SK-MEL-5 (cell line): ENCODE data around the gene GLOD5. TPM values are rescaled to one million over a fixed set of nuclear protein-coding genes. Genes with fewer than 3 reads are reported as not detected.

ENCODE experiments used
- DNase-seq: peaks from one replicate; pipeline ENCODE4 v3.0.0-alpha.2; 2016; ENCODE audit warnings: low read depth, low spot score
- in situ Hi-C: cut with HindIII; loops from 2 replicates; pipeline ENCODE4 v1.10.0; 2016; ENCODE audit warnings: low sequenced_read_pairs, high pct_unique_total_duplicates, low pct_unique_long_range_greater_than_20kb
- total RNA-seq: library from RNA; depleted of rRNA; stranded (reverse); fragments of >200 nt; shearing (Covaris generic); gene quantifications from 2 replicates; pipeline ENCODE4 v1.2.3, GENCODE V29; 2014

GLOD5 gene
- total RNA-seq, 1 experiment from 2014 or later = not detected

- no peak for DNase-seq
- in situ Hi-C loops = no loop called here
These were observed 14.0 kb upstream of the GLOD5 start for GRCh38 chrX:48747415-48748016.

GRCh38 chrX:48749182-48749581, 12.4 kb upstream of the GLOD5 start:
- in situ Hi-C loops = no loop called here
- no peak for DNase-seq

DNA sequence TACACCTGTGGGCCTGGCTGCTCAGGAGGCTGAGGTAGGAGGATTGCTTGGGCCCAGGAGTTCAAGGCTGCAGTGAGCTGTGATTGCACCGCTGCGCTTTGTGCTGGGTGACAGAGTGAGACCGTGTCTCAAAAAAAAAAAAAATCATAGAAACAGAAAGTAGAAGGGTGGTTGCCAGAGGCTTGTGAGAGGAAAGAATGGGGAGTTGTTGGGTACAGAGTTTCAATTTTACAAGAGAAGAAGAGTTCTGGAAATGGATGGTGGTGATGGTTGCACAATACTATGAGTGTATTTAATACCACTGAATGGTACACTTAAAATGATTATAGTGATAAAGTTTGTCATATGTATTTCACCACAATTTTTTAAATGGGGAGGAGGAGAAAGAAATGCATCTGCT, 10.2 kb upstream of the GLOD5 start:
- in situ Hi-C loops = no loop called here
- DNase-seq = no peak

- no peak for DNase-seq
- in situ Hi-C loops = no loop called here
These were observed 9.0 kb upstream of the GLOD5 start for GRCh38 chrX:48752498-48752897.

- no peak for DNase-seq
- in situ Hi-C loops = no loop called here
These were observed 7.8 kb upstream of the GLOD5 start for GRCh38 chrX:48753708-48754228.

DNA sequence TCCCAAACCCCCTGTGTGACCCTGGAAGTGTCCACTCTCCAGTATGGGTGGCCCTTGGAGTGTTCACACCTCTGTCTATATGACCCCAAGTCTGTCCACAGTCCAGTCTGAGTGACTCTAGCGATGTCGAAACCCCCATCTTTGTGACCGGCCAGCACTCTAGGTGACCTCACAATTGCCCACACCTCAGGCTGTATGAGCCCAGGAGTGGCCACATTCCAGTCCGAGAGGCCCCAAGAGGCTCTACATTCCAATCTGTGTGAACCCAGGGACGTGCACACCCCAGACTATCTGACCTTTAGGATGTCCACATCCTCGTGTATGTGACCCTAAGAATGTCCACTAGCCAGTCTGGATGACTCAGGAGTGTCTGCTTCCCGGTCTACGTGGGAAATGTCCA, 7.3 kb upstream of the GLOD5 start:
- in situ Hi-C loops = no loop called here
- no peak for DNase-seq

DNA sequence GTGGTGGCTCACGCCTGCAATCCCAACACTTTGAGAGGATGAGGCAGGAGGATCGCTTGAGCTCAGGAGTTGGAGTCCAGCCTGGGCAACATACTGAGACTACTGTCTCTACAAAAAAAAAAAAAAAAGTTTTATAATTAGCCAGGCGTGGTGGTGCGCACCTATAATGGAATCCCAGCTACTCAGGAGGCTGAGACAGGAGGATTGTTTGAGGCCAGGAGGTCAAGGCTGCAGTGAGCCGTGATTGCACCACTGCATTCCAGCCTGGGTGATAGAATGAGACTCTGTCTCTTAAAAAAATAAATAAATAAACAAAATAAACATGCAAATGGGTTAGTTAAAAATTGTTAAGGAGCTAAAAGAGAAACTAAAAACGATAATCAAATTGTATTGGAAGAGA, 7.7 kb downstream of the GLOD5 start:
- no peak for DNase-seq
- in situ Hi-C loops = no loop called here

- in situ Hi-C loops = no loop called here
- DNase-seq = no peak
These were observed 8.7 kb downstream of the GLOD5 start for GRCh38 chrX:48770296-48770695.

GRCh38 chrX:48772602-48773001, 11.1 kb downstream of the GLOD5 start:
- no peak for DNase-seq
- in situ Hi-C loops = no loop called here

- in situ Hi-C loops = no loop called here
- DNase-seq = no peak
These were observed 15.4 kb downstream of the GLOD5 start for GRCh38 chrX:48776818-48777439.

DNA sequence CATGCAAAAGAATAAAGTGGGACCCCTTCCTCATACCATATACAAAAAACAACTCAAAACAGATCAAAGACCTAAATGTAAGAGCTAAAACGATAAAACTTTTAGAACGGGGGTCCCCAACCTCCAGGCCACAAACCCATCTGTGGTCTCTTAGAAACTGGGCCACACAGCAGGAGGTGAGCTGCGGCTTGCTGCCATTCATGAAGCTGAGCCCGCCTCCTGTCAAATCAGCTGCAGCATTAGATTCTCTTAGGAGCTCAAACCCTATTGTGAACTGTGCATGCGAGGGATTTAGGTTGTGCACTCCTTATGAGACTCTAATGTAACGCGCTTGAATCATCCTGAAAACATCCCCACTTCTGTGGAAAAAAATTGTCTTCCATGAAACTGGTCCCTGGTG, 17.9 kb downstream of the GLOD5 start:
- in situ Hi-C loops = no loop called here

GRCh38 chrX:48781705-48782104, 20.2 kb downstream of the GLOD5 start:
- in situ Hi-C loops = no loop called here
- DNase-seq = no peak

More for the DNA sequence above, 17.9 kb downstream of the GLOD5 start:
- DNase-seq = no peak

DNA sequence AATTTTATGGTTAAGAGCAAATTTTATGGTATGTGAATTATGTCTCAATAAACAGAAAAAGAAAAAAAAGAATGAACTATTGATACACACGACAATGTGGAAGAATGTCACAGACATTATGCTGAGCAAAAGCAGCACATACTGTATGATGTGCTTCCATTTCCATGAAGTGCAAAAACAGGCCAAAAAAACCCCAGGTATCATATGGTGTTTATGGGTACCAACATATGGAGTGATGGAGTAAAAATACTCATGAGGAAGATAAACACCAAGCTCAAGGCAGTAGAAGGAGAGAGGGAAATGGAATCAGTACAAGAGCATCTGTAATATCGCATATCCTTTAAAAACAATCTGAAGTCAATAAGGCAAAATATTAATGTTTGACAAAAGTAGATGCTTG, 20.7 kb downstream of the GLOD5 start:
- in situ Hi-C loops = no loop called here
- no peak for DNase-seq

DNA sequence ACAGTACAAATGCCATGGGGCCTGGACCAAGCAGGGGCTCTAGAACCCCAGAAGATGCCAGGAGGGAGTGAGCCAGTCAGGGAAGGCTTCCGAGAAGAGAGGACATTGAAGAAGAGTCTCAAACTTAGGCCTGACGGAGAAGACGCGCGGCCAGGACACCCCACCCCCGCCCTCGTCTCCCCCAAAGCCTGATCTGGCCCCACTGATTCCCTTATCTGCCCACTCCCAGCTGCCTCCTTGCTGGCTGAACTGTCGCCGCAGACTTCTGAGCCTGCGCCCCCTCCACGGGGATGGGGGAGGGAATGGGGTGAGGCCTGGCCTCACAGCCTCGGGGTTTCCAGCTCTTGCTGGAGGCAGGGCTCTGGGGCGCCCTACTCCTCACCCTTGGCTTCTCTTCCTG, 21.2 kb downstream of the GLOD5 start:
- in situ Hi-C loops = no loop called here
- DNase-seq = no peak

GRCh38 chrX:48784726-48785125, 23.2 kb downstream of the GLOD5 start:
- DNase-seq = no peak
- in situ Hi-C loops = no loop called here

DNA sequence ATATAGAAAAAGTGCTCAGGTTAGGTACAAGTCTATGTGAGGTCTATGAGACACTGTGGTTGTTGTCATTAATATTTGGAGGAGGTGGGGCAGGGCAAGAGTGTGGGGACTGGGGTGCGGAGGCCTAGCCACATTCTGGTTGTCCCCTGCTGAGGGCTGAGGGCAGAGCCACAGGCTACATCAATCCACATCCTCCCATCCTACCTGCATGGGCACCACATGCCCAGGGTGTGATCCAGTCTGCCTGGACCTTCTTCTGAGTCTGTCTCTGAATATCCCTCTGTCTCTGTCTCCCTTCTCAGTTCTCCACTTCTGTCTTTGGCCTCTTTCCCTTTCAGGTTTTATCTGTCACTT, 23.6 kb downstream of the GLOD5 start:
- no peak for DNase-seq
- in situ Hi-C loops = no loop called here

- in situ Hi-C loops = no loop called here
These were observed 24.1 kb downstream of the GLOD5 start for GRCh38 chrX:48785540-48786214.

GRCh38 chrX:48786341-48786800, 24.8 kb downstream of the GLOD5 start, which contains the start of gene GATA1:
Gene GATA1, plus strand, starts transcription at chrX:48786590. Its CDS starts 4,520 bp downstream, at chrX:48791110.
- DNase-seq = no peak
- in situ Hi-C loops = no loop called here

More at GRCh38 chrX:48785540-48786214, 24.1 kb downstream of the GLOD5 start:
- DNase-seq = no peak
